Adipocyte (in vitro differentiated cells): ENCODE data around the gene CPNE4.
A peak's percentile ranks its signal among the peaks of the same experiment; 100 is the strongest.

Source experiments
- DNase-seq: peaks from one replicate; pipeline ENCODE4 v3.0.0-alpha.2; 2015; ENCODE audit warnings: low read depth
- H3K27me3 ChIP-seq: replicated peaks from 2 replicates; pipeline ENCODE4 v1.7.0; 2013; ENCODE audit warnings: mild to moderate bottlenecking, low read length, moderate library complexity; ENCODE audit not compliant: control insufficient read depth, insufficient read depth
- H3K36me3 ChIP-seq: 2 replicates; pipeline ENCODE4 v1.7.0; 2013; ENCODE audit warnings: low read length, mild to moderate bottlenecking, moderate library complexity; ENCODE audit not compliant: control insufficient read depth, insufficient read depth, severe bottlenecking
- H3K4me1 ChIP-seq: 2 replicates; pipeline ENCODE4 v1.7.0; 2013; ENCODE audit warnings: mild to moderate bottlenecking, low read length, moderate library complexity; ENCODE audit not compliant: control insufficient read depth, insufficient read depth
- H3K4me3 ChIP-seq: 2 replicates; pipeline ENCODE4 v1.7.0; 2013; ENCODE audit warnings: mild to moderate bottlenecking, low read length, moderate library complexity
- H3K9ac ChIP-seq: 2 replicates; pipeline ENCODE4 v1.7.0; 2013; ENCODE audit warnings: mild to moderate bottlenecking, low read length, moderate library complexity
- H3K9me3 ChIP-seq: 2 replicates; pipeline ENCODE4 v1.7.0; 2013; ENCODE audit warnings: mild to moderate bottlenecking, low read length, moderate library complexity; ENCODE audit not compliant: control insufficient read depth

The CPNE4 gene

DNA sequence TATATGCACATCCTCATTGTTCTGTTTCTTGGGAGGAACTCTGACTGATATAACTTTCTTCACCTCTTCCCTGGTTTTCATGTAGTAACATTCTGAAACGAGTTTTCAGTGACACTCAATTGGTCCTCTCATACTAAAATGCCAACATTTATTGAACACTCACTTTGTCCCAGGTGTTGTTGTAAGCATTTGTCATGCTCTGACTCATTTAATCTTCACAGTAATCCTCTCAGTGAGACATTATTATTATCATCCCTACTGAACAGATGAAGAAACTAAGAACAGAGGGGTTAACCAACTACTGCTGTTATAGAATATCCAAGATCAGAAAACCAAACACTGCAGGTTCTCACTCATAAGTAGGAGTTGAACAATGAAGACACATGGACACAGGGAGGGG, 437.9 kb downstream of the CPNE4 start:
- no peak for DNase-seq
- no peak overlapping the region for H3K4me3 ChIP-seq
- no peaks in the 10 kb centered on the region for H3K27me3 ChIP-seq
- no peak overlapping the region for H3K9ac ChIP-seq
- H3K9me3 ChIP-seq: no peaks in the 10 kb centered on the region
- H3K36me3 ChIP-seq: no peaks in the 10 kb centered on the region
- peaks cover 1% of the 10 kb centered on the region for H3K4me1 ChIP-seq

DNA sequence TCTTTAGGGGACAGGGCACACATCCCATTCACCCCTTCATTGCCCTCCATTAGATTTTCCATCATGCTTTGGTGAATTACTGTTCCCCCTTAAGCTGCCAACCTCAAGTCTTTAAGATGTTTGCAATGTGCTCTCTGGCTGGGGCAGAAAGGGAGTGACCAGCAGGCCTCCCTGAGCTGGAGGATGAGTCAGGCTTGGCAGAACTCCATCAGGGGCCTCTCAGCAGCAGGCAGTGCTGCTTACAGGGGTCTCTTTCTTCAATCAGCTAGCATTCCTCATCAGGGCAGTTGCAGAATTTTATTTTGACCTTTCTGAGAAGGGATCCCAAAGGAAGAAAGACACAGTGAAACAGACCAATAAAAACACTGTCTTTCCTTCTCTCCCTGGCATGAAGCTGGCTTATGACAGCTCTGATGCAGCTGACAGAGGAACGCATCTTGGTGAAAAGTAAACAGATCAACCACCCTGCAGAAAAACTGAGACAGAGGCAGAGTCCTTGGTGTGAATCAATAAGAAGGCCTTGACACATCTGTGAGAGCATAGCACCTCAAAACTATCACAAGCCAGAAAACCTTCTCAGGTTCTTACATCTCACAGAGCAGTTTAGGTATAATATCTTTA, 443.3 kb downstream of the CPNE4 start:
- no peaks in the 10 kb centered on the region for H3K27me3 ChIP-seq
- peaks cover 10% of the 10 kb centered on the region for H3K4me1 ChIP-seq
- peak; percentile 56 for DNase-seq
- no peaks in the 10 kb centered on the region for H3K36me3 ChIP-seq
- no peaks in the 10 kb centered on the region for H3K9me3 ChIP-seq
- no peak overlapping the region for H3K4me3 ChIP-seq
- no peak overlapping the region for H3K9ac ChIP-seq

GRCh38 chr3:131586277-131586676, 448.5 kb downstream of the CPNE4 start:
- H3K4me1 ChIP-seq: peaks cover 4% of the 10 kb centered on the region
- H3K36me3 ChIP-seq: no peaks in the 10 kb centered on the region
- no peak overlapping the region for H3K4me3 ChIP-seq
- H3K9me3 ChIP-seq: no peaks in the 10 kb centered on the region
- DNase-seq: no peak
- no peak overlapping the region for H3K9ac ChIP-seq
- H3K27me3 ChIP-seq: no peaks in the 10 kb centered on the region

DNA sequence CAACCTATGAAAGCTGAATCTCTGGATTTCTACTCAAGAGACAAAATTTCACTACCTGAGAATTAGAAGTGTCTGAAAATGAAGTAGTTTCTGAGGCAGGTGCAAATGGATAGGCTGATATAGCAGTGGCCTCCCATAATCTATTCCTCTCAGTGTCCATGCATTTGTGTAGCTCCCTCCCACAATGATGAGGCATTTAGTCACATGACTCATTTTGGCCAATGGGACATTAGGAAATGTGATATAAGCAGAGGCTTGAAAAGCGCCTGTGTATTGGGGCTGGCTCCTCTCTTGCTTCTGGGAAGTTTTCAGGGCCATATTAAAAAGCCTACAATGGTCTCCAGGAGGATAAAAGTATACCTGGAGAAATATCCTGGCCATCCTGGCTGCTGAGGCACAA, 452.4 kb downstream of the CPNE4 start:
- no peak for DNase-seq
- H3K4me3 ChIP-seq: no peak overlapping the region
- H3K27me3 ChIP-seq: no peaks in the 10 kb centered on the region
- no peaks in the 10 kb centered on the region for H3K4me1 ChIP-seq
- H3K36me3 ChIP-seq: no peaks in the 10 kb centered on the region
- H3K9ac ChIP-seq: no peak overlapping the region
- no peaks in the 10 kb centered on the region for H3K9me3 ChIP-seq

GRCh38 chr3:131568460-131568859, 466.4 kb downstream of the CPNE4 start:
- Histone ChIP-seq H3K9ac (no peak overlapping the region), H3K27me3 (no peaks in the 10 kb centered on the region), H3K36me3 (no peaks in the 10 kb centered on the region), H3K9me3 (no peaks in the 10 kb centered on the region), H3K4me1 (no peaks in the 10 kb centered on the region), H3K4me3 (no peak overlapping the region)
- no peak for DNase-seq

- Histone ChIP-seq H3K9ac (no peak overlapping the region), H3K27me3 (no peaks in the 10 kb centered on the region), H3K4me1 (peaks cover 6% of the 10 kb centered on the region), H3K9me3 (no peaks in the 10 kb centered on the region), H3K36me3 (no peaks in the 10 kb centered on the region), H3K4me3 (no peak overlapping the region)
- DNase-seq: no peak
These were observed 470.0 kb downstream of the CPNE4 start for GRCh38 chr3:131564812-131565211.

- no peaks in the 10 kb centered on the region for H3K36me3 ChIP-seq
- H3K4me1 ChIP-seq: peaks cover 6% of the 10 kb centered on the region
- peak; percentile 7 for DNase-seq
- H3K4me3 ChIP-seq: no peak overlapping the region
- no peaks in the 10 kb centered on the region for H3K27me3 ChIP-seq
- no peaks in the 10 kb centered on the region for H3K9me3 ChIP-seq
- no peak overlapping the region for H3K9ac ChIP-seq
These were observed 473.3 kb downstream of the CPNE4 start for GRCh38 chr3:131561511-131561910.

DNA sequence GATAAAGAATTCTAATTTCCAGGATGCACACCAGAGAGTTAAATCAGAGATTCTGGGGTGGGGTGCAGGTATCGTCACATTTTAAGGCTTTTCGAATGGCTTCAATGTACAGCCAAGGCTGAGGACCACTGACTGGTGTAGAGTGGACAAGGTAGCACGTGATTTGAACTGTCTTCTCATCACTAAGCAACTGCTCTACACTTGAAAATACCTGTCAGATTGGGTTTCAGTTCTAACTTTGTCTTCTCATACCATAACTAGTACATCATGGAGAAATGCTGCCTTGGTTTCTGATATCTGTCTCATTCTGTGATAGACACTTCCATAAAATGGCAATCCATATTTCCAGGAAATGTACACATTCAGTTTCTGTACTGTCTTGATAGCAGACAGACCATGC, 474.0 kb downstream of the CPNE4 start:
- peaks cover 6% of the 10 kb centered on the region for H3K4me1 ChIP-seq
- H3K9ac ChIP-seq: no peak overlapping the region
- no peak overlapping the region for H3K4me3 ChIP-seq
- no peak for DNase-seq
- no peaks in the 10 kb centered on the region for H3K9me3 ChIP-seq
- no peaks in the 10 kb centered on the region for H3K27me3 ChIP-seq
- H3K36me3 ChIP-seq: no peaks in the 10 kb centered on the region

DNA sequence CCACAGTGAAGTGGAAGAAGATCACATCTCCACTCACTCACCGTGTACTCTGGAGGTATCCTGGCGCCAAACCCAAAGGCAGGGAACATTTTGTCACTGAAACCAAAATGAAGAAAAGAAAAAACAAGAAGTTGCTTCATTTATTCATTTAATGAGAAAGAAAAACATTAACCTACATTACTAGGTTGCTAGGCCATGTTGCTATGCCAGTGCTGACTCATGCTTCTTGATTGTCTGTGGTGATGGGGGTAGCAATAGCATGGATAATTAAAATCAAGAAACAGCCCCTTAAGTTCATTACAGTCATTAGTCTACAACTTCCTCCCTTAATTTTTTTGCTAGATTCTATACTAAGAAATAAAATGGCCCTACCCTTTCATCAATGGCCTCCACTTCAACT, 479.4 kb downstream of the CPNE4 start:
- H3K4me3 ChIP-seq: no peak overlapping the region
- H3K36me3 ChIP-seq: no peaks in the 10 kb centered on the region
- no peak for DNase-seq
- H3K27me3 ChIP-seq: no peaks in the 10 kb centered on the region
- H3K9ac ChIP-seq: no peak overlapping the region
- H3K9me3 ChIP-seq: no peaks in the 10 kb centered on the region
- H3K4me1 ChIP-seq: no peaks in the 10 kb centered on the region

DNA sequence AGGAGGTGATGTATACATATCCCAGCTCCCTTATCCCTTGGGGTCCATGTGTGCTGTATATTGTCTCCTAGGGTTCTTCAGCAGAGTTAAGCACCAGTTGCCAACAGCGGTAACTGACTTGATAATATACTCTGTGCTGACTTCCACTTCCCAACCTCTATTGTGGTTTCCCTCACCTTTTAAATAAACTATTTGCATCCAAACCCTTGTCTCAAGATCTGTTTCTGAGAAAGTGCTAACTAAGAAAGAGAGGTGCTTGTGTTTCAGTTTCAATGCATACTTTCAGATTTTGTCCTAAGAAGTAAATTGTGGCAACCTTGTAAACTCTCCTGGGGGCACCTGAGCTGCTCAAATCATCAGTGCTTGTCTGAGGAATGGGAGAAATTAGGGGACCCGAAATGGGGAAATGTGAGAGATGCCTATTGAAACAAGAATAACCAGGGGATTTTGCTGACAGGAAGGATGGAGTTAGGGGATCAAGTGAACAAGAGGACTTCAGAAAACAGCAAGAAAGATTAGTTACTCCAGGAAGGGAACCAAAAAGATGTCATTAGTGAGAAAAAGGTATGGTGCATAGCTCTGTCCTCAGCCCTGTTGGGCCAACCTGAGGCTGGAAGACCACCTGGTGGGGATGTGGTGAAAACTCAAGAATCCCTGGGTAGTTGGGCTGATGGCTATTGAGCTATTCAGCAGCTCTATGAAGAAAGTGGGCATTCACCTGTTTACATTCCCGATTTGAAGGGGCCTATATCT, 481.1 kb downstream of the CPNE4 start:
- no peaks in the 10 kb centered on the region for H3K9me3 ChIP-seq
- DNase-seq: no peak

DNA sequence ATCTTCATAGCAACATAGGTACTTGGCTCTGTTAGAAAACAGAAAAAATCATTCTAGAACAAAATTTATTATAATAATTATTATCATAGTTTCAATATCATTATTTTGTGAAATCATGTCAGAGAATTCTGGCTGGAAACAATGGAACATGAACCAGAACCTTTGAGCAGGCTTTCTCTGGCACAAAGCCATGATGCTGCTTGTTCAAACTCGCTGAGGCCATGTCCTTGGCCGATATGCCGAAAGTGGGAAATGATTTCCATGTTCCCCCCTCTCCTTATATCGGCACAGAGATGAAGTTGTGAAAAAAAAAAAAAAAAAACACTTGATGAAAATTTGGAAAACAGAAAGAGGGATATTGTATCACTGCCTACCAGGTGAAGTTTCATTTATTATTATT, 483.1 kb downstream of the CPNE4 start:
- no peak for DNase-seq
- Histone ChIP-seq H3K36me3 (no peaks in the 10 kb centered on the region), H3K4me1 (no peaks in the 10 kb centered on the region), H3K9me3 (no peaks in the 10 kb centered on the region), H3K9ac (no peak overlapping the region), H3K4me3 (no peak overlapping the region), H3K27me3 (no peaks in the 10 kb centered on the region)

More for the DNA sequence above, 481.1 kb downstream of the CPNE4 start:
- Histone ChIP-seq H3K27me3 (no peaks in the 10 kb centered on the region), H3K4me1 (no peaks in the 10 kb centered on the region), H3K4me3 (no peak overlapping the region), H3K9ac (no peak overlapping the region), H3K36me3 (no peaks in the 10 kb centered on the region)
